HepG2 (cell line): ENCODE data around the gene PRR22. TPM values are rescaled to one million over a fixed set of nuclear protein-coding genes. Genes with fewer than 3 reads are reported as not detected.
A peak's percentile ranks its signal among the peaks of the same experiment; 100 is the strongest.

Source experiments
- FOXJ3 ChIP-seq: sonication (generic); formaldehyde crosslinking; IDR thresholded peaks from 2 replicates; pipeline ENCODE4 v1.4.0; 2020; ENCODE audit warnings: missing genetic modification reagents, mild to moderate bottlenecking, borderline replicate concordance
- FOXO1 ChIP-seq: sonication (generic); formaldehyde crosslinking; IDR thresholded peaks from 2 replicates; pipeline ENCODE4 v1.4.0; 2020; ENCODE audit warnings: missing genetic modification reagents
- HNRNPUL1 ChIP-seq: fragments of 200-400 bp; formaldehyde crosslinking; IDR thresholded peaks from 2 replicates; pipeline ENCODE4 v1.6.1; 2017; ENCODE audit warnings: low read depth, mild to moderate bottlenecking, low read length, moderate library complexity
- IRF2 ChIP-seq: IDR thresholded peaks from 2 replicates; pipeline ENCODE4 v1.6.1; 2018; ENCODE audit warnings: missing genetic modification reagents, missing compliant biosample characterization
- KAT7 ChIP-seq: IDR thresholded peaks from 2 replicates; pipeline ENCODE4 v1.6.1; 2018; ENCODE audit warnings: borderline replicate concordance, missing compliant biosample characterization
- MXD4 ChIP-seq: IDR thresholded peaks from 2 replicates; pipeline ENCODE4 v1.6.1; 2016; ENCODE audit warnings: mild to moderate bottlenecking, missing biosample characterization, missing genetic modification reagents
- NR2F6 ChIP-seq, 2 experiments: IDR thresholded peaks; 2 replicates each; pipeline ENCODE4 v1.6.1; 2016; ENCODE audit warnings: antibody characterized with exemption in 1 of 2, mild to moderate bottlenecking in 1 of 2
- PRDM4 ChIP-seq: sonication (generic); formaldehyde crosslinking; IDR thresholded peaks from 2 replicates; pipeline ENCODE4 v1.9.0; 2021; ENCODE audit warnings: missing genetic modification reagents, borderline replicate concordance
- SALL2 ChIP-seq: sonication (generic); formaldehyde crosslinking; IDR thresholded peaks from 2 replicates; pipeline ENCODE4 v1.8.1; 2023; ENCODE audit warnings: mild to moderate bottlenecking, missing genetic modification reagents, inconsistent platforms
- SIN3A ChIP-seq: IDR thresholded peaks from 2 replicates; pipeline ENCODE4 v1.6.1; 2011; ENCODE audit warnings: low read depth, mild to moderate bottlenecking, control low read depth, low read length, borderline replicate concordance
- SRY ChIP-seq: sonication (generic); formaldehyde crosslinking; IDR thresholded peaks from 2 replicates; pipeline ENCODE4 v1.8.0; 2022; ENCODE audit warnings: mild to moderate bottlenecking, missing genetic modification reagents
- SSRP1 ChIP-seq: IDR thresholded peaks from 2 replicates; pipeline ENCODE4 v1.6.1; 2016; ENCODE audit warnings: control low read depth
- TBP ChIP-seq: sonication (generic); formaldehyde crosslinking; IDR thresholded peaks from 2 replicates; pipeline ENCODE4 v1.5.0; 2020; ENCODE audit warnings: missing genetic modification reagents
- ZMYM3 ChIP-seq: sonication (generic); formaldehyde crosslinking; IDR thresholded peaks from 2 replicates; pipeline ENCODE4 v1.5.1; 2020; ENCODE audit warnings: mild to moderate bottlenecking, missing genetic modification reagents
- ZNF136 ChIP-seq: sonication (generic); formaldehyde crosslinking; IDR thresholded peaks from 2 replicates; pipeline ENCODE4 v1.8.1; 2022; ENCODE audit warnings: low read depth, mild to moderate bottlenecking, moderate library complexity, missing genetic modification reagents
- ZNF18 ChIP-seq: sonication (generic); formaldehyde crosslinking; IDR thresholded peaks from 2 replicates; pipeline ENCODE4 v1.8.0; 2022; ENCODE audit warnings: mild to moderate bottlenecking, missing genetic modification reagents; ENCODE audit not compliant: insufficient replicate concordance
- ZNF326 ChIP-seq: sonication (generic); formaldehyde crosslinking; IDR thresholded peaks from 2 replicates; pipeline ENCODE4 v1.4.0; 2020; ENCODE audit warnings: missing genetic modification reagents, borderline replicate concordance
- ZNF350 ChIP-seq: sonication (generic); formaldehyde crosslinking; IDR thresholded peaks from 2 replicates; pipeline ENCODE4 v1.4.0; 2020; ENCODE audit warnings: mild to moderate bottlenecking, low read depth, missing genetic modification reagents, borderline replicate concordance
- ZNF598 ChIP-seq: sonication (generic); formaldehyde crosslinking; IDR thresholded peaks from 2 replicates; pipeline ENCODE4 v1.5.1; 2020; ENCODE audit warnings: mild to moderate bottlenecking, missing genetic modification reagents, borderline replicate concordance
- ZNF746 ChIP-seq: sonication (generic); formaldehyde crosslinking; IDR thresholded peaks from 2 replicates; pipeline ENCODE4 v1.8.0; 2022; ENCODE audit warnings: mild to moderate bottlenecking, missing genetic modification reagents
- ZNF788 ChIP-seq: sonication (generic); formaldehyde crosslinking; IDR thresholded peaks from 2 replicates; pipeline ENCODE4 v1.5.0; 2020; ENCODE audit warnings: mild to moderate bottlenecking, missing genetic modification reagents, borderline replicate concordance
- ZSCAN29 ChIP-seq: sonication (generic); formaldehyde crosslinking; conservative IDR thresholded peaks from 2 replicates; pipeline ENCODE4 v1.4.0; 2020; ENCODE audit warnings: mild to moderate bottlenecking, missing genetic modification reagents
- polyA plus RNA-seq, 8 experiments: library from polyadenylated mRNA; depleted of rRNA in 3 of 8; stranded (reverse) in 7 of 8; unstranded in 1 of 8; fragments of >200 nt; fragmentation: Illumina TruSeq in 4 of 8; extraction: Trizol in 4 of 8; gene quantifications; 2 replicates each; pipeline versions ENCODE4 v1.2.1 to v1.2.3, GENCODE V29; 2011 to 2016; ENCODE audit warnings: low read depth in 4 of 8, missing spikeins in 1 of 8, mixed read lengths in 1 of 8; ENCODE audit not compliant: insufficient read depth in 1 of 8
- total RNA-seq, 5 experiments: library from RNA; depleted of rRNA; stranded (reverse); fragments of >200 nt; fragmentation: Illumina TruSeq; extraction: Trizol; gene quantifications; 2 replicates each; pipeline ENCODE4 v1.2.3, GENCODE V29; 2016; ENCODE audit warnings: low read depth in 1 of 5
- TF ChIP-seq, protein P1 (sequence below): sonication (generic); formaldehyde crosslinking; IDR thresholded peaks from 2 replicates; pipeline ENCODE4 v1.4.0; 2020; ENCODE audit warnings: mild to moderate bottlenecking, missing genetic modification reagents

The PRR22 gene
- total and polyA plus RNA-seq, 2 of the 13 experiments (the other 11 are each of a cell fraction or from before 2014, with no cell fraction given) = 0.84 to 2.3 TPM

- TF ChIP-seq PRDM4 (CRISPR knock-in tag) (no peak), ZMYM3 (CRISPR knock-in tag) (peak; percentile 38; the same call in 1 of the 2 replicates), NR2F6 (IDR thresholded peaks at IDR 0.05) (peak; percentile 30; the same call in 1 of the 2 replicates), NR2F6 (CRISPR knock-in tag; IDR thresholded peaks at IDR 0.05) (no peak), HNRNPUL1 (no peak), ZNF350 (CRISPR knock-in tag) (peak; percentile 50; the same call in 1 of the 2 replicates), FOXJ3 (CRISPR knock-in tag) (peak; percentile 26; the same call in 1 of the 2 replicates), FOXO1 (CRISPR knock-in tag) (0 out of 2 replicates have a peak, but pooled peaks have one; percentile 26), SRY (CRISPR knock-in tag) (0 out of 2 replicates have a peak, but pooled peaks have one; percentile 25), ZNF136 (peak; percentile 29; the same call in 1 of the 2 replicates), ZNF18 (CRISPR knock-in tag) (peak; percentile 61), ZNF746 (CRISPR knock-in tag) (peak; percentile 55), SSRP1 (0 out of 2 replicates have a peak, but pooled peaks have one; percentile 27), SIN3A (no peak), TBP (CRISPR knock-in tag) (no peak), IRF2 (CRISPR knock-in tag) (peak; percentile 41; the same call in 1 of the 2 replicates), KAT7 (CRISPR knock-in tag) (peak; percentile 43; the same call in 1 of the 2 replicates), SALL2 (CRISPR knock-in tag) (0 out of 2 replicates have a peak, but pooled peaks have one; percentile 23), ZSCAN29 (no peak), MXD4 (CRISPR knock-in tag) (peak; percentile 63; the same call in 1 of the 2 replicates), ZNF598 (CRISPR knock-in tag) (0 out of 2 replicates have a peak, but pooled peaks have one; percentile 50), ZNF788 (peak; percentile 70; the same call in 1 of the 2 replicates), ZNF326 (CRISPR knock-in tag) (no peak)
- TF ChIP-seq, protein P1, sequence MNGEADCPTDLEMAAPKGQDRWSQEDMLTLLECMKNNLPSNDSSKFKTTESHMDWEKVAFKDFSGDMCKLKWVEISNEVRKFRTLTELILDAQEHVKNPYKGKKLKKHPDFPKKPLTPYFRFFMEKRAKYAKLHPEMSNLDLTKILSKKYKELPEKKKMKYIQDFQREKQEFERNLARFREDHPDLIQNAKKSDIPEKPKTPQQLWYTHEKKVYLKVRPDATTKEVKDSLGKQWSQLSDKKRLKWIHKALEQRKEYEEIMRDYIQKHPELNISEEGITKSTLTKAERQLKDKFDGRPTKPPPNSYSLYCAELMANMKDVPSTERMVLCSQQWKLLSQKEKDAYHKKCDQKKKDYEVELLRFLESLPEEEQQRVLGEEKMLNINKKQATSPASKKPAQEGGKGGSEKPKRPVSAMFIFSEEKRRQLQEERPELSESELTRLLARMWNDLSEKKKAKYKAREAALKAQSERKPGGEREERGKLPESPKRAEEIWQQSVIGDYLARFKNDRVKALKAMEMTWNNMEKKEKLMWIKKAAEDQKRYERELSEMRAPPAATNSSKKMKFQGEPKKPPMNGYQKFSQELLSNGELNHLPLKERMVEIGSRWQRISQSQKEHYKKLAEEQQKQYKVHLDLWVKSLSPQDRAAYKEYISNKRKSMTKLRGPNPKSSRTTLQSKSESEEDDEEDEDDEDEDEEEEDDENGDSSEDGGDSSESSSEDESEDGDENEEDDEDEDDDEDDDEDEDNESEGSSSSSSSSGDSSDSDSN (CRISPR knock-in tag) = peak; percentile 60; the same call in 1 of the 2 replicates
Measured at GRCh38 chr19:5805462-5806132, 21.1 kb upstream of the PRR22 start (continued).
